Measurements from ENCODE around the gene ANK2. TPM values are rescaled to one million over a fixed set of nuclear protein-coding genes. Genes with fewer than 3 reads are reported as not detected.

Gene ANK2
- total and polyA plus RNA-seq, 2 of the 13 experiments (the other 11 are each of a cell fraction or from before 2014, with no cell fraction given), result 2.7 to 15.1 TPM

- TF ChIP-seq HMGXB3 (CRISPR knock-in tag; IDR thresholded peaks at IDR 0.05; ENCODE audit: borderline replicate concordance) (peak; percentile 82; the same call in 1 of the 2 replicates), ZNF772 (CRISPR knock-in tag; IDR thresholded peaks at IDR 0.05) (no peak), TBX3 (IDR thresholded peaks at IDR 0.05; ENCODE audit: borderline replicate concordance) (peak; percentile 91; the same call in 1 of the 2 replicates), HDAC1 (CRISPR knock-in tag; IDR thresholded peaks at IDR 0.05) (peak; percentile 65), SIN3A (IDR thresholded peaks at IDR 0.05; ENCODE audit: borderline replicate concordance, low read depth, low read length) (no peak), CEBPG (CRISPR knock-in tag; IDR thresholded peaks at IDR 0.05) (peak; percentile 58), ATF5 (CRISPR knock-in tag; IDR thresholded peaks at IDR 0.05; ENCODE audit: low read depth) (no peak), ZKSCAN8 (CRISPR knock-in tag; IDR thresholded peaks at IDR 0.05; ENCODE audit: borderline replicate concordance) (peak; percentile 45; the same call in 1 of the 2 replicates), FOXJ3 (CRISPR knock-in tag; IDR thresholded peaks at IDR 0.05; ENCODE audit: borderline replicate concordance) (peak; percentile 62; the same call in 1 of the 2 replicates), THAP11 (CRISPR knock-in tag; IDR thresholded peaks at IDR 0.05) (peak; percentile 68; the same call in 1 of the 2 replicates), SALL2 (CRISPR knock-in tag; IDR thresholded peaks at IDR 0.05) (no peak), ZNF674 (CRISPR knock-in tag; IDR thresholded peaks at IDR 0.05; ENCODE audit: low read depth) (no peak), CBX1 (IDR thresholded peaks at IDR 0.05; ENCODE audit: low read depth) (no peak), HDAC2 (CRISPR knock-in tag; IDR thresholded peaks at IDR 0.05) (peak; percentile 93), CC2D1A (CRISPR knock-in tag; IDR thresholded peaks at IDR 0.05) (no peak), MTERF4 (CRISPR knock-in tag; IDR thresholded peaks at IDR 0.05) (no peak)
- TF ChIP-seq, protein P1, sequence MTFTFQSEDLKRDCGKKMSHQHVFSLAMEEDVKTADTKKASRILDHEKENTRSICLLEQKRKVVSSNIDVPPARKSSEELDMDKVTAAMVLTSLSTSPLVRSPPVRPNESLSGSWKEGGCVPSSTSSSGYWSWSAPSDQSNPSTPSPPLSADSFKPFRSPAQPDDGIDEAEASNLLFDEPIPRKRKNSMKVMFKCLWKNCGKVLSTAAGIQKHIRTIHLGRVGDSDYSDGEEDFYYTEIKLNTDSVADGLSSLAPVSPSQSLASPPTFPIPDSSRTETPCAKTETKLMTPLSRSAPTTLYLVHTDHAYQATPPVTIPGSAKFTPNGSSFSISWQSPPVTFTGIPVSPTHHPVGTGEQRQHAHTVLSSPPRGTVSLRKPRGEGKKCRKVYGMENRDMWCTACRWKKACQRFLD (CRISPR knock-in tag; IDR thresholded peaks at IDR 0.05; ENCODE audit: borderline replicate concordance), result no peak
Observed at GRCh38 chr4:113141901-113142346, 92.5 kb downstream of the ANK2 start (continued).
